SK-N-SH (cell line): ENCODE data around the gene MYBPC3. TPM values are rescaled to one million over a fixed set of nuclear protein-coding genes. Genes with fewer than 3 reads are reported as not detected.

Source experiments
- CTCF ChIA-PET: fragments of 300-600, 350-600 bp; formaldehyde crosslinking; extraction: SDS; loops from one replicate; lab custom pipeline; 2021; lab: Yijun Ruan, JAX
- POLR2A ChIA-PET: fragments of 350-600 bp; sonication (Branson Sonifier 250); formaldehyde crosslinking; extraction: SDS; loops from one replicate; lab custom pipeline; 2020; ENCODE audit warnings: antibody characterized with exemption, inconsistent platforms; lab: Yijun Ruan, JAX
- DNase-seq: peaks from one replicate; pipeline ENCODE4 v3.0.0; 2012
- H2AFZ ChIP-seq: fragments of 200-600 bp; sonication (generic); 2 replicates; pipeline ENCODE4 v1.8.1; 2016; ENCODE audit warnings: antibody characterized with exemption, mild to moderate bottlenecking, low read depth
- H3F3A ChIP-seq: fragments of 200-600 bp; sonication (generic); replicated peaks from 2 replicates; pipeline ENCODE3; 2016; ENCODE audit warnings: antibody characterized with exemption, mild to moderate bottlenecking; ENCODE audit not compliant: insufficient read depth
- H3K27ac ChIP-seq, 2 experiments: fragments of 200-500 bp in 1 of 2; fragments of 200-600 bp in 1 of 2; sonication (Bioruptor generic) in 1 of 2; sonication (generic), shearing (Covaris generic) in 1 of 2; 2 replicates each; pipeline versions ENCODE4 v1.5.1 to v1.6.1; 2014 to 2016; ENCODE audit warnings: low read depth in 2 of 2, inconsistent platforms in 1 of 2, low read length in 1 of 2, mild to moderate bottlenecking in 1 of 2, mixed read lengths in 1 of 2
- H3K27me3 ChIP-seq: fragments of 200-600 bp; sonication (generic), shearing (Covaris generic); 2 replicates; pipeline ENCODE4 v1.6.1; 2016; ENCODE audit warnings: mixed run types; ENCODE audit not compliant: insufficient read depth
- H3K36me3 ChIP-seq, 2 experiments: fragments of 200-500 bp in 1 of 2; fragments of 200-600 bp in 1 of 2; sonication (Bioruptor generic) in 1 of 2; sonication (generic) in 1 of 2; replicated peaks in 1 of 2; 2 replicates each; pipeline versions ENCODE3 to v1.5.1; 2014 to 2016; ENCODE audit warnings: low read length in 1 of 2, mild to moderate bottlenecking in 1 of 2; ENCODE audit not compliant: insufficient read depth in 2 of 2, control insufficient read depth in 1 of 2
- H3K4me1 ChIP-seq, 2 experiments: fragments of 200-500 bp in 1 of 2; fragments of 200-600 bp in 1 of 2; sonication (Bioruptor generic) in 1 of 2; sonication (generic), shearing (Covaris generic) in 1 of 2; 2 replicates each; pipeline versions ENCODE4 v1.5.1 to v1.6.1; 2014 to 2016; ENCODE audit warnings: low read depth in 1 of 2, low read length in 1 of 2, mixed run types in 1 of 2; ENCODE audit not compliant: insufficient read depth in 2 of 2, control insufficient read depth in 1 of 2
- H3K4me2 ChIP-seq: fragments of 200-600 bp; sonication (generic), shearing (Covaris generic); 2 replicates; pipeline ENCODE4 v1.6.1; 2017; ENCODE audit warnings: mixed run types
- H3K4me3 ChIP-seq, 2 experiments: fragments of 200-500 bp in 1 of 2; fragments of 200-600 bp in 1 of 2; sonication (Bioruptor generic) in 1 of 2; sonication (generic), shearing (Covaris generic) in 1 of 2; 2 replicates each; pipeline versions ENCODE4 v1.5.1 to v1.8.1; 2014 to 2016; ENCODE audit warnings: low read depth in 2 of 2, inconsistent platforms in 1 of 2, low read length in 1 of 2, mild to moderate bottlenecking in 1 of 2, mixed read lengths in 1 of 2, moderate library complexity in 1 of 2
- H3K79me2 ChIP-seq: fragments of 200-600 bp; sonication (generic); 2 replicates; pipeline ENCODE4 v1.8.1; 2017; ENCODE audit warnings: mild to moderate bottlenecking; ENCODE audit not compliant: insufficient read depth
- H3K9ac ChIP-seq: fragments of 200-600 bp; sonication (generic); 2 replicates; pipeline ENCODE4 v1.6.1; 2017; ENCODE audit warnings: mixed run types
- H3K9me2 ChIP-seq: fragments of 200-600 bp; sonication (generic); 2 replicates; pipeline ENCODE4 v1.6.1; 2017; ENCODE audit warnings: mixed run types
- H3K9me3 ChIP-seq: fragments of 200-600 bp; sonication (generic); 2 replicates; pipeline ENCODE4 v1.6.1; 2017; ENCODE audit warnings: mixed run types, mild to moderate bottlenecking, moderate library complexity
- H4K20me1 ChIP-seq: fragments of 200-600 bp; sonication (generic); 2 replicates; pipeline ENCODE4 v1.6.1; 2017; ENCODE audit warnings: mild to moderate bottlenecking, mixed run types; ENCODE audit not compliant: insufficient read depth
- EP300 ChIP-seq, 2 experiments: IDR thresholded peaks; 2 replicates each; pipeline versions ENCODE4 v1.4.0 to v1.6.1; 2012; ENCODE audit warnings: borderline replicate concordance in 1 of 2, low read depth in 1 of 2, low read length in 1 of 2
- EZH2phosphoT487 ChIP-seq: fragments of 200-600 bp; sonication (generic); IDR thresholded peaks from 2 replicates; pipeline ENCODE4 v1.6.1; 2017; ENCODE audit warnings: low read depth, mixed run types, mild to moderate bottlenecking, antibody characterized with exemption, moderate library complexity, borderline replicate concordance
- FOSL2 ChIP-seq: IDR thresholded peaks from 2 replicates; pipeline ENCODE4 v1.4.0; 2012; ENCODE audit warnings: low read depth, mild to moderate bottlenecking, moderate library complexity, borderline replicate concordance
- FOXJ3 ChIP-seq: sonication (generic); formaldehyde crosslinking; IDR thresholded peaks from 2 replicates; pipeline ENCODE4 v1.5.1; 2020; ENCODE audit warnings: mild to moderate bottlenecking, missing genetic modification reagents
- FOXM1 ChIP-seq: IDR thresholded peaks from 2 replicates; pipeline ENCODE4 v1.4.0; 2012; ENCODE audit warnings: low read depth, mild to moderate bottlenecking
- GABPA ChIP-seq: IDR thresholded peaks from 2 replicates; pipeline ENCODE4 v1.4.0; 2012; ENCODE audit warnings: low read depth, mild to moderate bottlenecking
- JUND ChIP-seq: IDR thresholded peaks from 2 replicates; pipeline ENCODE4 v1.4.0; 2012
- NRF1 ChIP-seq: IDR thresholded peaks from 2 replicates; pipeline ENCODE4 v1.6.1; 2012; ENCODE audit warnings: low read depth, mild to moderate bottlenecking, low read length
- POLR2AphosphoS5 ChIP-seq: IDR thresholded peaks from 2 replicates; pipeline ENCODE4 v1.6.1; 2012; ENCODE audit warnings: low read depth, low read length
- RAD21 ChIP-seq: IDR thresholded peaks from 2 replicates; pipeline ENCODE4 v1.6.1; 2012; ENCODE audit warnings: mild to moderate bottlenecking, low read length
- SIN3A ChIP-seq: IDR thresholded peaks from 2 replicates; pipeline ENCODE4 v1.6.1; 2012; ENCODE audit warnings: low read depth, mild to moderate bottlenecking, low read length, moderate library complexity, borderline replicate concordance
- SMC3 ChIP-seq: IDR thresholded peaks from 2 replicates; pipeline ENCODE4 v1.6.1; 2012; ENCODE audit warnings: low read depth, low read length, improper control_type of control experiment
- TAF1 ChIP-seq: IDR thresholded peaks from 2 replicates; pipeline ENCODE4 v1.6.1; 2012; ENCODE audit warnings: low read depth, mild to moderate bottlenecking, low read length, moderate library complexity, borderline replicate concordance
- TEAD4 ChIP-seq: IDR thresholded peaks from 2 replicates; pipeline ENCODE4 v1.4.0; 2012; ENCODE audit warnings: mild to moderate bottlenecking, borderline replicate concordance; ENCODE audit not compliant: insufficient read depth
- WGBS: methylation state at CpG from one replicate; pipeline ENCODE4 v1.1.6; 2017; ENCODE audit warnings: low lambda C conversion rate; 5-methylcytosine and 5-hydroxymethylcytosine counted together
- polyA plus RNA-seq, 3 experiments: library from polyadenylated mRNA; depleted of rRNA; stranded (reverse); fragments of >200 nt; gene quantifications; 2 replicates each; pipeline ENCODE4 v1.2.3, GENCODE V29; 2012
- TF ChIP-seq, protein P1 (sequence below): fragments of 200-600 bp; sonication (generic); IDR thresholded peaks from 2 replicates; pipeline ENCODE4 v1.6.1; 2017; ENCODE audit warnings: antibody characterized with exemption, mild to moderate bottlenecking, moderate library complexity
- TF ChIP-seq, protein P2 (sequence below): IDR thresholded peaks from 2 replicates; pipeline ENCODE4 v1.4.0; 2012; ENCODE audit warnings: low read depth, borderline replicate concordance
- TF ChIP-seq, protein P3 (sequence below): IDR thresholded peaks from 2 replicates; pipeline ENCODE4 v1.4.0; 2012; ENCODE audit warnings: low read depth
- TF ChIP-seq, protein P4 (sequence below): IDR thresholded peaks from 2 replicates; pipeline ENCODE4; 2012
- TF ChIP-seq, protein P5 (sequence below): fragments of 150-350 bp; IDR thresholded peaks from 2 replicates; pipeline ENCODE4 v1.6.1; 2016; ENCODE audit warnings: mild to moderate bottlenecking, low read depth, low read length
- TF ChIP-seq, protein P6 (sequence below): IDR thresholded peaks from 2 replicates; pipeline ENCODE4 v1.6.1; 2012; ENCODE audit warnings: mild to moderate bottlenecking, low read depth, low read length, moderate library complexity

Gene MYBPC3
- polyA plus RNA-seq, 1 of the 3 experiments (the other 2 are of a cell fraction): not detected

DNA sequence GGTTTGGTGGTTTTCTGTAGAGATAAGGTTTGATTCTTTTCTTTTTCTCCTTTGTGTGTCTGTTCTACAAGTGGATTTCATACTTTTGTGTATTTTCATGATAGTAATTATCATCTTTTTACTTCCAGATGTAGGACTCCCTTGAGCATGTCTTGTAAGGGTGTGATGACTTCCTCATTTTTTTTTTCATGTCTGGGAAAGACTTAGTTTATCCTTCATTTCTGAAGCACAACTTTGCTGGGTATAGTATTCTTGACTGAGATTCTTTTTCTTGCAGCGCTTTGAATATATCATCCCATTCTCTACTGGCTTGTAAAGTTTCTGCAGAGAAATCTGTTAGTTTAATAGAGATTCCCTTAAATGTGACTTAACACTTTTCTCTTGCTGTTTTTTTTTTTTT lies 49.6 kb downstream of the MYBPC3 start:
- Histone ChIP-seq H2AFZ (no peak overlapping the region), H3K4me3 (no peak overlapping the region), H3K4me1 (peaks cover 0 to 3% of the 10 kb centered on the region in 2 experiments; a peak in 1 of 4 replicates), H3K9me2 (no peaks in the 10 kb centered on the region), H3K9ac (no peak overlapping the region), H3K27me3 (no peaks in the 10 kb centered on the region), H4K20me1 (no peaks in the 10 kb centered on the region), H3K9me3 (peaks cover 15% of the 10 kb centered on the region; the same call in 1 of the 2 replicates), H3K36me3 (peaks cover 45 to 64% of the 10 kb centered on the region in 2 experiments), H3K27ac (no peak overlapping the region), H3F3A (no peaks in the 10 kb centered on the region), H3K4me2 (no peak overlapping the region), H3K79me2 (no peaks in the 10 kb centered on the region; the same call in 1 of the 2 replicates)
- ChIA-PET CTCF (no interaction called here), POLR2A (no interaction called here)
- DNase-seq: no peak
- WGBS: 96% methylated on average over 1 of the region's 1 CpG
- no peak for TF ChIP-seq POLR2AphosphoS5
- TF ChIP-seq, protein P1, sequence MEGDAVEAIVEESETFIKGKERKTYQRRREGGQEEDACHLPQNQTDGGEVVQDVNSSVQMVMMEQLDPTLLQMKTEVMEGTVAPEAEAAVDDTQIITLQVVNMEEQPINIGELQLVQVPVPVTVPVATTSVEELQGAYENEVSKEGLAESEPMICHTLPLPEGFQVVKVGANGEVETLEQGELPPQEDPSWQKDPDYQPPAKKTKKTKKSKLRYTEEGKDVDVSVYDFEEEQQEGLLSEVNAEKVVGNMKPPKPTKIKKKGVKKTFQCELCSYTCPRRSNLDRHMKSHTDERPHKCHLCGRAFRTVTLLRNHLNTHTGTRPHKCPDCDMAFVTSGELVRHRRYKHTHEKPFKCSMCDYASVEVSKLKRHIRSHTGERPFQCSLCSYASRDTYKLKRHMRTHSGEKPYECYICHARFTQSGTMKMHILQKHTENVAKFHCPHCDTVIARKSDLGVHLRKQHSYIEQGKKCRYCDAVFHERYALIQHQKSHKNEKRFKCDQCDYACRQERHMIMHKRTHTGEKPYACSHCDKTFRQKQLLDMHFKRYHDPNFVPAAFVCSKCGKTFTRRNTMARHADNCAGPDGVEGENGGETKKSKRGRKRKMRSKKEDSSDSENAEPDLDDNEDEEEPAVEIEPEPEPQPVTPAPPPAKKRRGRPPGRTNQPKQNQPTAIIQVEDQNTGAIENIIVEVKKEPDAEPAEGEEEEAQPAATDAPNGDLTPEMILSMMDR: no peak
- no peak for TF ChIP-seq FOSL2
- TF ChIP-seq, protein P2, sequence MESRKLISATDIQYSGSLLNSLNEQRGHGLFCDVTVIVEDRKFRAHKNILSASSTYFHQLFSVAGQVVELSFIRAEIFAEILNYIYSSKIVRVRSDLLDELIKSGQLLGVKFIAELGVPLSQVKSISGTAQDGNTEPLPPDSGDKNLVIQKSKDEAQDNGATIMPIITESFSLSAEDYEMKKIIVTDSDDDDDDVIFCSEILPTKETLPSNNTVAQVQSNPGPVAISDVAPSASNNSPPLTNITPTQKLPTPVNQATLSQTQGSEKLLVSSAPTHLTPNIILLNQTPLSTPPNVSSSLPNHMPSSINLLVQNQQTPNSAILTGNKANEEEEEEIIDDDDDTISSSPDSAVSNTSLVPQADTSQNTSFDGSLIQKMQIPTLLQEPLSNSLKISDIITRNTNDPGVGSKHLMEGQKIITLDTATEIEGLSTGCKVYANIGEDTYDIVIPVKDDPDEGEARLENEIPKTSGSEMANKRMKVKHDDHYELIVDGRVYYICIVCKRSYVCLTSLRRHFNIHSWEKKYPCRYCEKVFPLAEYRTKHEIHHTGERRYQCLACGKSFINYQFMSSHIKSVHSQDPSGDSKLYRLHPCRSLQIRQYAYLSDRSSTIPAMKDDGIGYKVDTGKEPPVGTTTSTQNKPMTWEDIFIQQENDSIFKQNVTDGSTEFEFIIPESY: no peak
- TF ChIP-seq EP300 (IDR thresholded peaks at IDR 0.05; ENCODE audit: borderline replicate concordance in 1 of 2, low read depth in 1 of 2, low read length in 1 of 2): no peak
- no peak for TF ChIP-seq GABPA
- TF ChIP-seq SIN3A: no peak
- TF ChIP-seq FOXJ3 (CRISPR knock-in tag): no peak
- no peak for TF ChIP-seq JUND
- TF ChIP-seq, protein P3, sequence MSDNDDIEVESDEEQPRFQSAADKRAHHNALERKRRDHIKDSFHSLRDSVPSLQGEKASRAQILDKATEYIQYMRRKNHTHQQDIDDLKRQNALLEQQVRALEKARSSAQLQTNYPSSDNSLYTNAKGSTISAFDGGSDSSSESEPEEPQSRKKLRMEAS: no peak
- no peak for TF ChIP-seq TAF1
- TF ChIP-seq, protein P4, sequence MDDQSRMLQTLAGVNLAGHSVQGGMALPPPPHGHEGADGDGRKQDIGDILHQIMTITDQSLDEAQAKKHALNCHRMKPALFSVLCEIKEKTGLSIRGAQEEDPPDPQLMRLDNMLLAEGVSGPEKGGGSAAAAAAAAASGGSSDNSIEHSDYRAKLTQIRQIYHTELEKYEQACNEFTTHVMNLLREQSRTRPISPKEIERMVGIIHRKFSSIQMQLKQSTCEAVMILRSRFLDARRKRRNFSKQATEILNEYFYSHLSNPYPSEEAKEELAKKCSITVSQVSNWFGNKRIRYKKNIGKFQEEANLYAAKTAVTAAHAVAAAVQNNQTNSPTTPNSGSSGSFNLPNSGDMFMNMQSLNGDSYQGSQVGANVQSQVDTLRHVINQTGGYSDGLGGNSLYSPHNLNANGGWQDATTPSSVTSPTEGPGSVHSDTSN: no peak
- TF ChIP-seq EZH2phosphoT487: no peak
- no peak for TF ChIP-seq SMC3
- TF ChIP-seq, protein P5, sequence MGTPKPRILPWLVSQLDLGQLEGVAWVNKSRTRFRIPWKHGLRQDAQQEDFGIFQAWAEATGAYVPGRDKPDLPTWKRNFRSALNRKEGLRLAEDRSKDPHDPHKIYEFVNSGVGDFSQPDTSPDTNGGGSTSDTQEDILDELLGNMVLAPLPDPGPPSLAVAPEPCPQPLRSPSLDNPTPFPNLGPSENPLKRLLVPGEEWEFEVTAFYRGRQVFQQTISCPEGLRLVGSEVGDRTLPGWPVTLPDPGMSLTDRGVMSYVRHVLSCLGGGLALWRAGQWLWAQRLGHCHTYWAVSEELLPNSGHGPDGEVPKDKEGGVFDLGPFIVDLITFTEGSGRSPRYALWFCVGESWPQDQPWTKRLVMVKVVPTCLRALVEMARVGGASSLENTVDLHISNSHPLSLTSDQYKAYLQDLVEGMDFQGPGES: no peak
- TF ChIP-seq NRF1: no peak
- TF ChIP-seq, protein P6, sequence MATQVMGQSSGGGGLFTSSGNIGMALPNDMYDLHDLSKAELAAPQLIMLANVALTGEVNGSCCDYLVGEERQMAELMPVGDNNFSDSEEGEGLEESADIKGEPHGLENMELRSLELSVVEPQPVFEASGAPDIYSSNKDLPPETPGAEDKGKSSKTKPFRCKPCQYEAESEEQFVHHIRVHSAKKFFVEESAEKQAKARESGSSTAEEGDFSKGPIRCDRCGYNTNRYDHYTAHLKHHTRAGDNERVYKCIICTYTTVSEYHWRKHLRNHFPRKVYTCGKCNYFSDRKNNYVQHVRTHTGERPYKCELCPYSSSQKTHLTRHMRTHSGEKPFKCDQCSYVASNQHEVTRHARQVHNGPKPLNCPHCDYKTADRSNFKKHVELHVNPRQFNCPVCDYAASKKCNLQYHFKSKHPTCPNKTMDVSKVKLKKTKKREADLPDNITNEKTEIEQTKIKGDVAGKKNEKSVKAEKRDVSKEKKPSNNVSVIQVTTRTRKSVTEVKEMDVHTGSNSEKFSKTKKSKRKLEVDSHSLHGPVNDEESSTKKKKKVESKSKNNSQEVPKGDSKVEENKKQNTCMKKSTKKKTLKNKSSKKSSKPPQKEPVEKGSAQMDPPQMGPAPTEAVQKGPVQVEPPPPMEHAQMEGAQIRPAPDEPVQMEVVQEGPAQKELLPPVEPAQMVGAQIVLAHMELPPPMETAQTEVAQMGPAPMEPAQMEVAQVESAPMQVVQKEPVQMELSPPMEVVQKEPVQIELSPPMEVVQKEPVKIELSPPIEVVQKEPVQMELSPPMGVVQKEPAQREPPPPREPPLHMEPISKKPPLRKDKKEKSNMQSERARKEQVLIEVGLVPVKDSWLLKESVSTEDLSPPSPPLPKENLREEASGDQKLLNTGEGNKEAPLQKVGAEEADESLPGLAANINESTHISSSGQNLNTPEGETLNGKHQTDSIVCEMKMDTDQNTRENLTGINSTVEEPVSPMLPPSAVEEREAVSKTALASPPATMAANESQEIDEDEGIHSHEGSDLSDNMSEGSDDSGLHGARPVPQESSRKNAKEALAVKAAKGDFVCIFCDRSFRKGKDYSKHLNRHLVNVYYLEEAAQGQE: no peak
- no peak for TF ChIP-seq TEAD4
- no peak for TF ChIP-seq RAD21
- no peak for TF ChIP-seq FOXM1
